ENCODE results near the gene RAB39A.
"Not testable (repeated sequence)": the region's sequence is repeated elsewhere in the genome, so short reads cannot be mapped to it uniquely, and the experiment has no call there.

The RAB39A gene

DNA sequence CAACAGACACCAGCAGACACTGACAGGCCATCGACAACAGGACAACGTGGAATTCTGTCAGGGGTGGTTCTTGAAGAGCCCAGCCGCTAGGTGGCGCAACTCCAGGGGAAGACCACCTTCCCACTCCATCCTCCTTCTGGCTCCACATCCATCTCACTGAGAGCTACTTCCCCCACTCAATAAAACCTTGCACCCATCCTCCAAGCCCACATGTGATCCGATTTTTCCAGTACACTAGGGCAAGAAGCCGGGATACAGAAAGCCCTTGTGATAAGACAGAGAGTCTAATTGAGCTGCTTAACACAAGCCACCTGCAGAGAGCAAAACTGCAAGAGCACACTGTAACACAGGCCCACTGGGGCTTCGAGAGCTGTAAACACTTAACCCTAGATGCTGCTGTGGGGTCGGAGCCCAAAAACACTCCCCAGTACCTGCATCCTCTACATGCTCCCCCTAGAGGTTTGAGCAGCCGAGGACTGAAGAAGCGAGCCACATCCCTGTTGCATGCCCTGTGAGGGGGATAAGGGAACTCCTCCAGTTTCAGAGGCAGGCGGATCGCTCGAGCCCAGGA, 11.5 kb upstream of the RAB39A start:
- CTCF ChIA-PET: interaction anchor here (0.6 to 1.8 kb wide), 8 partner anchors 8 to 90 kb away, joined by 3 to 14 read pairs (median 4); partner anchors contain the start of gene RAB39A
- DNase-seq (ENCODE audit: extremely low spot score): peak; percentile 72
- POLR2A ChIA-PET: interaction anchor here (0.6 kb wide), 1 partner anchor 116 kb away, joined by 3 read pairs; no protein-coding TSS in a partner anchor
- TF ChIP-seq NFRKB (IDR thresholded peaks at IDR 0.05) (no peak), L3MBTL2 (conservative IDR thresholded peaks at IDR 0.05) (no peak), SP1 (IDR thresholded peaks at IDR 0.05) (no peak)
- TF ChIP-seq, protein P1, sequence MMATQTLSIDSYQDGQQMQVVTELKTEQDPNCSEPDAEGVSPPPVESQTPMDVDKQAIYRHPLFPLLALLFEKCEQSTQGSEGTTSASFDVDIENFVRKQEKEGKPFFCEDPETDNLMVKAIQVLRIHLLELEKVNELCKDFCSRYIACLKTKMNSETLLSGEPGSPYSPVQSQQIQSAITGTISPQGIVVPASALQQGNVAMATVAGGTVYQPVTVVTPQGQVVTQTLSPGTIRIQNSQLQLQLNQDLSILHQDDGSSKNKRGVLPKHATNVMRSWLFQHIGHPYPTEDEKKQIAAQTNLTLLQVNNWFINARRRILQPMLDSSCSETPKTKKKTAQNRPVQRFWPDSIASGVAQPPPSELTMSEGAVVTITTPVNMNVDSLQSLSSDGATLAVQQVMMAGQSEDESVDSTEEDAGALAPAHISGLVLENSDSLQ (IDR thresholded peaks at IDR 0.05): peak; percentile 45

DNA sequence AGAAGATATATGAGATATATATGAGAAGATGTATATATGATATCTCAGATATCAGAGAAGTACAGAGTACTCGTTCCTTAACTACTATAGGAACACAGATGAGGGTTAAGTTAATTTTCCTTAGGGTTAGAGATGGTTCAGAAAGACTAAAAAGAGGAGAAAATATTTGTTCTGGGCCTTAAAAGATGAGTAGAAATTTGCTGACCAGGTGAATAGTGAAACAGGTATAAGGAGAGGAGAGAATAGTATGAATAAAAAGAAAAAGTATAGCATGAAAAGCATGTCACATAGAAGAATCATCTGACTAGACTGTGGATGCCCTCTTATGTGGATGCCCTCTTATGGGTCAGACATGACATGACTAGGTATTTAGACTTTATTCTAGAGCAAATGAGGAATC, 6.3 kb upstream of the RAB39A start:
- ChIA-PET POLR2A (no interaction called here), CTCF (no interaction called here)
- TF ChIP-seq ELF4 (IDR thresholded peaks at IDR 0.05) (no peak), TARDBP (IDR thresholded peaks at IDR 0.05) (no peak), CTBP1 (IDR thresholded peaks at IDR 0.05; ENCODE audit: borderline replicate concordance) (no peak), ARNT (IDR thresholded peaks at IDR 0.05) (no peak), FOXA1 (IDR thresholded peaks at IDR 0.05) (no peak), NFRKB (IDR thresholded peaks at IDR 0.05) (no peak), L3MBTL2 (conservative IDR thresholded peaks at IDR 0.05) (no peak), SUZ12 (IDR thresholded peaks at IDR 0.05) (no peak), ZNF384 (IDR thresholded peaks at IDR 0.05) (no peak), HDGF (IDR thresholded peaks at IDR 0.05; ENCODE audit: borderline replicate concordance) (no peak), SP1 (IDR thresholded peaks at IDR 0.05) (no peak), LEF1 (IDR thresholded peaks at IDR 0.05; ENCODE audit: borderline replicate concordance) (no peak), FOXK2 (IDR thresholded peaks at IDR 0.05) (no peak), BHLHE40 (IDR thresholded peaks at IDR 0.05; ENCODE audit: borderline replicate concordance) (no peak), FOXM1 (IDR thresholded peaks at IDR 0.05; ENCODE audit: borderline replicate concordance) (no peak)
- TF ChIP-seq, protein P1 (IDR thresholded peaks at IDR 0.05): no peak
- DNase-seq (ENCODE audit: extremely low spot score): no peak

DNA sequence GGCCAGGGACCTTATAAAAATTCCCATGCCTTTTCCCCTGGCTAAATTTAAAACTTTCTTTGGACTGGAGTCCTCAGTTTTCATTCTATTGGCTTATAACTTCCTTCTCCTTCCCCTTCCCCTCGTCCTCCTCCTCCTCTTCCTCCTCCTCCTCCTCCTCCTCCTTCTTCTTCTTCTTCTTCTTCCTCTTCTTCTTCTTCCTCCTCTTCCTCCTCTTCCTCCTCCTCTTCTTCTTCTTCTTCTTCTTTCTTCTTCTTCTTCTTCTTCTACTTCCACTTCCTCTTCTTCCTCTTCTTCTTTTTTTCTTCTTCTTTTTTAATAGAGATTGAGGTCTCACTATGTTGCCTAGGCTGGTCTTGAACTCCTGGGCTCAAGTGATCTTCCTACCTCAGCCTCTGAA, 4.7 kb upstream of the RAB39A start:
- CTCF ChIA-PET; POLR2A ChIA-PET; DNase-seq (ENCODE audit: extremely low spot score): not testable (repeated sequence)

DNA sequence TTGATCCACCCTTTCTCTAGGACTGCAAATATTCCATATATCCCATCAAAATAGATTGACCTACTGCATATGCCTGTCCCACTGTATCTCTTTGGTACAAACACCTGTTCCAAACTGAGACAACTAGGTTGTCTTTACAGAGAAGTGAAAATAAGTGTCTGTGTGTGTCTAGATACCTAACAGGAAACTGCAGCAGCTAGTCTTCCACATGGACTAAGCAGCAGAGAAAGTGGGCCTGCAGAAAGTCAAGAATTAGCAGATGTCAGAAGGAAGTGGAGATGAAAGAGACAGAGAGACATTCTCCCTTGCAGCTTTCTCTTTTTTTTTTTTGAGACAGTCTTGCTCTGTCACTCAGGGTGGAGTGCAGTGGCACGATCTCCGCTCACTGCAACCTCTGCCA, 3.9 kb upstream of the RAB39A start:
- DNase-seq (ENCODE audit: extremely low spot score): no peak
- TF ChIP-seq FOXK2 (IDR thresholded peaks at IDR 0.05) (no peak), ELF4 (IDR thresholded peaks at IDR 0.05) (no peak), HDGF (IDR thresholded peaks at IDR 0.05; ENCODE audit: borderline replicate concordance) (no peak), SP1 (IDR thresholded peaks at IDR 0.05) (no peak), FOXA1 (IDR thresholded peaks at IDR 0.05) (no peak), SUZ12 (IDR thresholded peaks at IDR 0.05) (no peak), ZNF384 (IDR thresholded peaks at IDR 0.05) (no peak), FOXM1 (IDR thresholded peaks at IDR 0.05; ENCODE audit: borderline replicate concordance) (no peak), LEF1 (IDR thresholded peaks at IDR 0.05; ENCODE audit: borderline replicate concordance) (no peak), NFRKB (IDR thresholded peaks at IDR 0.05) (no peak), BHLHE40 (IDR thresholded peaks at IDR 0.05; ENCODE audit: borderline replicate concordance) (no peak), TARDBP (IDR thresholded peaks at IDR 0.05) (no peak), ARNT (IDR thresholded peaks at IDR 0.05) (no peak), CTBP1 (IDR thresholded peaks at IDR 0.05; ENCODE audit: borderline replicate concordance) (no peak), L3MBTL2 (conservative IDR thresholded peaks at IDR 0.05) (no peak)
- TF ChIP-seq, protein P1 (IDR thresholded peaks at IDR 0.05): no peak
- ChIA-PET CTCF (no interaction called here), POLR2A (no interaction called here)

DNA sequence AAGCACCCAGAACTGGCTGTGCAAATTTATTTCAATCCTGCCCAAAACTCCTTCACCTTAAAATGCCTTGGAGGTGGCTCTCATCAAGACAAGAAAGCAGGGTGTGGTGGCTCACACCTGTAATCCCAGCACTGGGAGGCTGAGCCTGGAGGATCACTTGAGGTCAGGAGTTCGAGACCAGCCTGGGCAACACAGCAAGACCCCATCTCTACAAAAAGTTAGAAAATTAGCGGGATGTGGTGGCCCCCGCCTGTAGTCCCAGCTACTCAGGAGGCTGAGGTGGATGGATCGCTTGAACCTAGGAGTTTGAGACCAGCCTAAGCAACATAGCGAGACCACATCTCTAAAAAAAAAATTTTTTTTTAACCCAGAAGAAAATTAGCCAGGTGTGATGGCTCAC, 689 bp upstream of the RAB39A start:
- no peak for DNase-seq (ENCODE audit: extremely low spot score)
- POLR2A ChIA-PET: no interaction called here
- TF ChIP-seq ELF4 (IDR thresholded peaks at IDR 0.05) (no peak), FOXM1 (IDR thresholded peaks at IDR 0.05; ENCODE audit: borderline replicate concordance) (no peak), LEF1 (IDR thresholded peaks at IDR 0.05; ENCODE audit: borderline replicate concordance) (no peak), SUZ12 (IDR thresholded peaks at IDR 0.05) (no peak), FOXA1 (IDR thresholded peaks at IDR 0.05) (no peak), NFRKB (IDR thresholded peaks at IDR 0.05) (no peak), FOXK2 (IDR thresholded peaks at IDR 0.05) (no peak), L3MBTL2 (conservative IDR thresholded peaks at IDR 0.05) (no peak), ZNF384 (IDR thresholded peaks at IDR 0.05) (no peak), HDGF (IDR thresholded peaks at IDR 0.05; ENCODE audit: borderline replicate concordance) (no peak)
- TF ChIP-seq, protein P1 (IDR thresholded peaks at IDR 0.05): no peak
- CTCF ChIA-PET: interaction anchor here (0.6 kb wide), 1 partner anchor 10 kb away, joined by 3 read pairs; no protein-coding TSS in a partner anchor

Data from HEK293T (cell line).